Ishikawa (cell line): Measurements from ENCODE around the gene GPATCH2L.
A peak's percentile ranks its signal among the peaks of the same experiment; 100 is the strongest.

Experiments
- CEBPB ChIP-seq: IDR thresholded peaks from 2 replicates; pipeline ENCODE4 v1.6.1; 2012
- CREB1 ChIP-seq: IDR thresholded peaks from 2 replicates; pipeline ENCODE4 v1.6.1; 2012; ENCODE audit warnings: low read depth
- EGR1 ChIP-seq: IDR thresholded peaks from 2 replicates; pipeline ENCODE4 v1.6.1; 2012
- EP300 ChIP-seq: IDR thresholded peaks from 2 replicates; pipeline ENCODE4 v1.6.1; 2012; ENCODE audit warnings: borderline replicate concordance
- FOXM1 ChIP-seq: IDR thresholded peaks from 2 replicates; pipeline ENCODE4 v1.6.1; 2012; ENCODE audit warnings: low read depth, borderline replicate concordance
- NFIC ChIP-seq: IDR thresholded peaks from 2 replicates; pipeline ENCODE4 v1.6.1; 2012
- RAD21 ChIP-seq: IDR thresholded peaks from 2 replicates; pipeline ENCODE4 v1.6.1; 2012; ENCODE audit warnings: low read depth
- REST ChIP-seq: IDR thresholded peaks from 2 replicates; pipeline ENCODE4 v1.6.1; 2012; ENCODE audit warnings: low read depth, mild to moderate bottlenecking
- TAF1 ChIP-seq: IDR thresholded peaks from 2 replicates; pipeline ENCODE4 v1.6.1; 2012; ENCODE audit warnings: low read depth, mild to moderate bottlenecking
- TCF12 ChIP-seq: IDR thresholded peaks from 2 replicates; pipeline ENCODE4 v1.6.1; 2012; ENCODE audit warnings: low read depth
- TEAD4 ChIP-seq: IDR thresholded peaks from 2 replicates; pipeline ENCODE4 v1.6.1; 2012
- USF1 ChIP-seq: IDR thresholded peaks from 2 replicates; pipeline ENCODE4 v1.6.1; 2012
- YY1 ChIP-seq: IDR thresholded peaks from 2 replicates; pipeline ENCODE4 v1.6.1; 2012; ENCODE audit warnings: low read depth
- ZBTB7A ChIP-seq: IDR thresholded peaks from 2 replicates; pipeline ENCODE4 v1.6.1; 2012; ENCODE audit warnings: low read depth
- TF ChIP-seq, protein P1 (sequence below): IDR thresholded peaks from 2 replicates; pipeline ENCODE4 v1.6.1; 2012

GPATCH2L gene

GRCh38 chr14:76227450-76228050, 75.8 kb downstream of the GPATCH2L start:
- no peak for TF ChIP-seq USF1
- no peak for TF ChIP-seq REST
- TF ChIP-seq CREB1: no peak
- TF ChIP-seq ZBTB7A: no peak
- no peak for TF ChIP-seq YY1
- peak; percentile 69 for TF ChIP-seq CEBPB
- TF ChIP-seq, protein P1, sequence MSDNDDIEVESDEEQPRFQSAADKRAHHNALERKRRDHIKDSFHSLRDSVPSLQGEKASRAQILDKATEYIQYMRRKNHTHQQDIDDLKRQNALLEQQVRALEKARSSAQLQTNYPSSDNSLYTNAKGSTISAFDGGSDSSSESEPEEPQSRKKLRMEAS: no peak
- no peak for TF ChIP-seq EGR1

GRCh38 chr14:76228138-76228537, 76.4 kb downstream of the GPATCH2L start:
- no peak for TF ChIP-seq ZBTB7A
- no peak for TF ChIP-seq USF1
- TF ChIP-seq EGR1: no peak
- TF ChIP-seq NFIC: no peak
- TF ChIP-seq CREB1: no peak
- no peak for TF ChIP-seq TCF12
- no peak for TF ChIP-seq TAF1
- no peak for TF ChIP-seq EP300

GRCh38 chr14:76232800-76233199, 81.1 kb downstream of the GPATCH2L start:
- TF ChIP-seq RAD21: no peak
- TF ChIP-seq EGR1: no peak

DNA sequence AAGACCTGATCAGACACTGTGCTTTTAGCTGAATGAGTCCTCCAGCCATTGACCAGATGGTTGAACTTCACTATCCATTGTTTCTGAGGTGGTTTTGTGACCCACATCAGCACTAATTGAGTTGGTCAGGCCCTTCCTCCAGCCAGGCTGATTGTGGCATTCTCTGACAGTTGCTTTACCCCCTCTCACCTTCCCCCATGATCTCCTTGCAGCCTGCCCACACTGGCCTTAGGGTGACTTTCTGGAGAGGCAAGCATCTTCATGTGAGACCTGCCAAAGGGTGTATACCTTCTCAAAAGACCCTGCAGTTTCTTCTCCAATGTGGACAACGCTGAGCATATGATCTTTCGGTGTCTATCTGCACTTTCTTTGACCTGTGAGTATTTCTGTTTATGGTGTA, 83.9 kb downstream of the GPATCH2L start:
- no peak for TF ChIP-seq ZBTB7A
- TF ChIP-seq RAD21: no peak
- no peak for TF ChIP-seq TEAD4
- no peak for TF ChIP-seq NFIC
- no peak for TF ChIP-seq TAF1

DNA sequence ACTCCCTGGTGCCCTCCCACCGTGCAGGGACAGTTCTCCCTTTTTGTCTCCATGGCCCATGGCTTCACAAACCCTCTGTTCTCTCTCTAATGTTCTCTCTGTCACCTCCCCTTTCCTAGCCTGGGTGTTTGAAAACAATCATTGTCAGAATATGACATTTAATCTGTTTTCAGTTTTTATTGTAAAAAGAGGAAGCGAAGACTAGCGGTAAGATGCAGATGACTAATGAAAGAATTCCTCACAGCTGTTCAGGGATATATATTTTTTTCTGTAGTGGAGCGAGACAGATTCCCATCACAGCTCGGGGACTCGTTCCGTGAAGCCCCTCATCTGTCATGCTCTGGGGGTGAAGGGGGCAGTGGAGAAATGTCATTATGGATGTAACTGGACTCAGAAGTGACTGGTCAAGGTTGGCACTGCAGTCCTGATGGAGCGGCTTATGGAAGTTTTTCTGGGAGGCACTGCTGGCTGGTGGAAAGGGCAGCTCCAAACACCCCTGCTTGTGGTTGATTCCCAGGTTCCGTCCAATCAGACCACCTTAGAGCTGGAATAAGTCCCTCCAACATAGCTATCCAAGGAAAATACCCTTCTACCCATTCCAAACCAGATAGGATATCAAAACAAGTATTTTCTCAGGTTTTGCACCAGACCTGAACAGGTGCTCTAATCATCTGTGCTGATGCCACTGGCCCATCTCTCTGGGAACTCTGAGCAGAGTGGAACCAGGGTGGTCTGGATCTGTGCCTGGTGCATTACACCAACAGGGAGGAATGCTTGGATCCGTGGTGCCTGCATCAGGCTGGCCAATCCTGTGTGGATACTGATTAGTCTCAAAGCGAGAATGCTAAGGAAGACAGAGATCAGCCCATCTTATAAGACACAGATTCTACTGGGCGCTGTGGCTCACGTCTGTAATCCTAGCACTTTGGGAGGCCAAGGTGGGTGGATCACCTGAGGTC, 84.7 kb downstream of the GPATCH2L start:
- TF ChIP-seq FOXM1: no peak
- no peak for TF ChIP-seq EGR1
- TF ChIP-seq RAD21: no peak

DNA sequence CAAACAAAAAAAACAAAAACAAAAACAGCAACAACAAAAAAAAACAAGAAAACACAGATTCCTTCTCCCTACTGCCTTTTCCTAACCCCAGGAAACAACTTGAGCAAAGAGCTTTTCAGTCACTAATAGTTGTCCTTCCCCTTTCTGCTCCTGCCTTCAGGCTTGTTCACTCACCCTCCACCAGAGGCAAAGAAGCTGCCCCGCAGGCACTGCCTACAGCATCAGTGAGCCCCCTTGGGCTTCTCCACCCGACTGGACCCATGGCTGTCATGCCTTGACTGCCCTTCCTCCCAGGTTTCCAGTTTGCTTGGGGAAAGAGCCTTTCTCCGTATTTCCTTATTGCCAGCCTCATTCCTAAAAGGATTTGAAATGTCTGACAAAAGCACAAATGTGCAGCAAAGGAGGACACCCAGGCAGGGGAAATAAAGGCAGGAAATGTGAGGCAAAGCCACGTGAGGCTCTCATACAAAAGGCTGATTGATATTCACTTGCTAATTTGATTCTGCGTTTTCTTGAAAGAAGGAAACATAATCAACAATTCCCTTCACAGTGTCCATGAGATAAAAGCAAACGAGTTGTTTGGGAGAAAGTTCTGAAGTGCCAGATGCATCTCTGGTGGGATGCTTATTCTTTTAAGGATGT, 85.7 kb downstream of the GPATCH2L start:
- no peak for TF ChIP-seq CEBPB

- TF ChIP-seq TAF1 (no peak), YY1 (no peak), FOXM1 (no peak), NFIC (no peak), REST (no peak), TEAD4 (no peak), EP300 (no peak), ZBTB7A (no peak), TCF12 (no peak), USF1 (no peak)
- TF ChIP-seq, protein P1: no peak
Observed at GRCh38 chr14:76245097-76245496, 93.4 kb downstream of the GPATCH2L start.
